T-helper 1 cell treated with Interleukin-12 subunit alpha and Interleukin-12 subunit beta and Interleukin-4 antibody, amounts not matched to agents 30 μg/mL and 1 μg/mL, for 36 hours (primary cell): ENCODE results near the gene EPN3.

Source experiments
- H3K27ac Mint-ChIP-seq: one replicate; pipeline ENCODE4 v1.8.0; 2021; ENCODE audit warnings: mild to moderate bottlenecking, mixed read lengths
- H3K27me3 Mint-ChIP-seq: one replicate; pipeline ENCODE4 v1.8.0; 2021; ENCODE audit warnings: low read depth, mixed read lengths
- H3K36me3 Mint-ChIP-seq: one replicate; pipeline ENCODE4 v1.8.0; 2021; ENCODE audit warnings: low read depth, mixed read lengths
- H3K4me1 Mint-ChIP-seq: one replicate; pipeline ENCODE4 v1.8.0; 2021; ENCODE audit warnings: low read depth, mixed read lengths
- H3K4me3 Mint-ChIP-seq: one replicate; pipeline ENCODE4 v1.8.0; 2021; ENCODE audit warnings: mild to moderate bottlenecking, moderate library complexity, mixed read lengths
- H3K9me3 Mint-ChIP-seq: one replicate; pipeline ENCODE4 v1.8.0; 2021; ENCODE audit warnings: mixed read lengths

The EPN3 gene

GRCh38 chr17:50559674-50560184 is 27.2 kb downstream of the EPN3 start:
- H3K36me3 Mint-ChIP-seq = no peaks in the 10 kb centered on the region
- peaks cover 16% of the 10 kb centered on the region for H3K4me1 Mint-ChIP-seq
- H3K9me3 Mint-ChIP-seq = no peaks in the 10 kb centered on the region
- peak overlapping the region; percentile 73 for H3K4me3 Mint-ChIP-seq
- peaks cover 62% of the 10 kb centered on the region for H3K27me3 Mint-ChIP-seq
- H3K27ac Mint-ChIP-seq = no peak overlapping the region

DNA sequence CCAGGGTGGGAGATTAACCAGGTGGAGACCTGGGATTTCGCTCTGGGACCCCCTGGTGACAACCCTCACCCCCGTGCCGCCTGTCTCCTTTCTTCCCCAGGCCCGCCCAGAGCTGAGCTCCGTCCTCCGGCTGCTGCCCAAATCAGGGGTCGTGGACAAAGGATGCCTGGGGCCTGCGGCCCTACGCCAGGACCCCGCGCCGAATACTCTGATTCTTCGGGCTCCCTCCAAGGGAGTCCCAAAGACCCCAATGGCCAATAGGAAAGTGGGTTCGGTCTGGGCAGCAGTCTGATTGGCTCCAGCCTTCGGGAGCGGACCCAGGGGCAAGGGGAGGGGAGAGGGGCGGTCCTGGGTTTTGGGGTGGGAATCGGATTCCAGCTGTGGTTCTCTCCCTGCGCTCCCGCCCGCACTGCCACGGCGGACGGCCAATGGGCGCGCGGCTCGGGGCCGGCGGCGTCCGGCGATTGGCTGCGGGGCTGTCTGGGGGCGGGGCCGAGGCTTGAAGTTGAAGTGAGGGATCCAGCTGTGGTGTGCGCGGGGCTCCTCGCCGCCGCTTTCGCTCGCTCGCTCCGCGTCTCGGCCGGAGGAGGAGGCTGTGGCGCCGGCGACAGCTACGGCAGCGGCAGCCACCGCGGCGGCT is 27.8 kb downstream of the EPN3 start, which contains the start of gene CACNA1G:
Gene CACNA1G, plus strand, starts transcription at position 531 of the 640 bp plus-strand sequence. CDS start 745 bp downstream, outside the sequence.
- Mint-ChIP-seq H3K27me3 (peaks cover 68% of the 10 kb centered on the region), H3K9me3 (no peaks in the 10 kb centered on the region), H3K36me3 (no peaks in the 10 kb centered on the region), H3K4me3 (peak within 1 kb of the TSS; percentile 73), H3K4me1 (peaks cover 16% of the 10 kb centered on the region), H3K27ac (no peak within 1 kb of the TSS)

DNA sequence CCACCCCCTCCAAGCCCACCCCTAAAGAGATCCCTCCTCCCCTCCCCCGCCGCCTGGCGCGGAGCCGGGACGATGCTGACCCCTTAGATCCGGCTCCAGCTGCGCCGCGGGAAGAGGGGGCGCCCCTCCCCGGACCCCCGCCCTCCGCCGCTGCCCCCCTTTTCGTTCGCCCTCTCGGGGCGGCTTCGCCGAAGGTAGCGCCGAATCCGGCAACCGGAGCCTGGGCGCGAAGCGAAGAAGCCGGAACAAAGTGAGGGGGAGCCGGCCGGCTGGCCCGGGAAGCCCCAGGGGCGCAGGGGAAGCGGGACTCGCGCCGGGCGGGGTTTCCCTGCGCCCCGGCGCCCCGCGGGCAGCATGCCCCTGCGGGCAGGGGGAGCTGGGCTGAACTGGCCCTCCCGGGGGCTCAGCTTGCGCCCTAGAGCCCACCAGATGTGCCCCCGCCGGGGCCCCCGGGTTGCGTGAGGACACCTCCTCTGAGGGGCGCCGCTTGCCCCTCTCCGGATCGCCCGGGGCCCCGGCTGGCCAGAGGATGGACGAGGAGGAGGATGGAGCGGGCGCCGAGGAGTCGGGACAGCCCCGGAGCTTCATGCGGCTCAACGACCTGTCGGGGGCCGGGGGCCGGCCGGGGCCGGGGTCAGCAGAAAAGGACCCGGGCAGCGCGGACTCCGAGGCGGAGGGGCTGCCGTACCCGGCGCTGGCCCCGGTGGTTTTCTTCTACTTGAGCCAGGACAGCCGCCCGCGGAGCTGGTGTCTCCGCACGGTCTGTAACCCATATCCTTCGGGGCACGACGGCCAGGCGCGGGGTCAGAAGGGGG is 28.6 kb downstream of the EPN3 start:
- no peak overlapping the region for H3K27ac Mint-ChIP-seq
- no peaks in the 10 kb centered on the region for H3K9me3 Mint-ChIP-seq
- no peak overlapping the region for H3K4me3 Mint-ChIP-seq
- H3K4me1 Mint-ChIP-seq = peaks cover 16% of the 10 kb centered on the region
- peaks cover 76% of the 10 kb centered on the region for H3K27me3 Mint-ChIP-seq
- no peaks in the 10 kb centered on the region for H3K36me3 Mint-ChIP-seq

DNA sequence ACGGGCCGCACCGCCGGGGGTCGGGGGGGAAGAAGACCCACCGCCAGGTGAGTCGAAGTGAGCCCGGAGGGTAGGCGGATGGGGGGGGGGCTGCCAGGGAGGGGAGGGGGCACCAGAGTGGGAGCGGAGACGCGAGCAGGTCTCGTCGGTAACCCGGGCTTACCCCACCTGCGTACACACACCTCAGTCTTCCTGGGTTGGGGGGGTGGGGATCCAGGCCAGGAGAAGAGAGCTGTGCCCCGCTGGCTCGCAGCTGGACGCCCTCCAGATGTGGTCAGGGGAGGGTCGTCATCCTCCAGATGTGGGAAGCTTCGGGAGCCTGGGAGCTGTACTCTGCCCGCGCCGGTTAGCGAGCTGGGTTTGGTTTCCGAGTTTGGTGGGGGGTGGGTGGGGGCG is 29.2 kb downstream of the EPN3 start:
- Mint-ChIP-seq H3K27me3 (peaks cover 82% of the 10 kb centered on the region), H3K27ac (no peak overlapping the region), H3K4me3 (no peak overlapping the region), H3K36me3 (no peaks in the 10 kb centered on the region), H3K9me3 (no peaks in the 10 kb centered on the region), H3K4me1 (peaks cover 16% of the 10 kb centered on the region)

DNA sequence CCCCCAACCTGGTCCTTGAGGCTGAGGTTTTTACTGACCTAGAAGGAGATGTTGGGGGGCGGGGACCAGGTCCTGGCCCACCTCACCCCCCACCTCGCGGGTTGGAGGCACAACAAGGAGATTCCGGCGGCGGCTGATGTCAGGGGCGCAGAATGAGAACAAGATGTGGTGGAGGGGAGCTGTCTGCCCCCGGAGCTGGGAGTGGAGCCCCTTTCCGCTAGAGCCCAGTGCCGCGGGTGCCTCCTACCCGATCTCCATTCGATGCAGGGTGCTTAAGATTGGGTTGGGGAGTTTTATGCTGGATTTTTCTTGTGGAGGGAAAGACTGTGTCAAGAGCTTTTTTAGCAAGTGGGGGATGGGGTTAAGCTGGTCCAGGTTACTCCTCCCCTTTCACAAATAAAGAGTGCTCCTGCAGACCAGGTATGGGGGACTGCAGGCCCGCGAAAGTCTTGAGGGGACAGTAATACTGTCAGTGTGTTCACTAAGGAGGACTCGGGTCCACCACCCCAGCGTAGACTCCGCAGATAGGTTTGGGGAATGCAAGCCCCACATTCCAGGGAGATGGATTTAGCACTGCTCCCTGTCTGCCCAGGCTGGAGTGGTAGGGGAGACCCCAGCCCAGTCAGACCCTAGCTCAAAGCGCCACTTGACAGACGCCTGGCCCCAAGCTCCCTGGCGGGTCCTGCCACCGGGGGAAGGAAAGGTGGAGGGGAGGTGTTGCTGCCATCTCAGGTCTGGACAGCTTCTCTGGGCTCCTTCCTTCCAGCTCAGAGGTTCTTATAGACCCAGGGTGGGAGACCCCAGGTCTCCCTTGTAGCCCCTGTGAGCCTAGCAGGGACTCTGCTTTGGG is 29.9 kb downstream of the EPN3 start:
- Mint-ChIP-seq H3K36me3 (no peaks in the 10 kb centered on the region), H3K27ac (no peak overlapping the region), H3K27me3 (peaks cover 82% of the 10 kb centered on the region), H3K9me3 (no peaks in the 10 kb centered on the region), H3K4me3 (peak overlapping the region; percentile 55), H3K4me1 (peaks cover 16% of the 10 kb centered on the region)

GRCh38 chr17:50563092-50563511 is 30.6 kb downstream of the EPN3 start:
- H3K36me3 Mint-ChIP-seq = no peaks in the 10 kb centered on the region
- no peak overlapping the region for H3K27ac Mint-ChIP-seq

GRCh38 chr17:50564916-50565315 is 32.4 kb downstream of the EPN3 start:
- H3K27ac Mint-ChIP-seq = no peak overlapping the region
- peaks cover 68% of the 10 kb centered on the region for H3K27me3 Mint-ChIP-seq

More at GRCh38 chr17:50563092-50563511, 30.6 kb downstream of the EPN3 start:
- Mint-ChIP-seq H3K4me3 (no peak overlapping the region), H3K9me3 (no peaks in the 10 kb centered on the region), H3K27me3 (peaks cover 82% of the 10 kb centered on the region), H3K4me1 (peaks cover 16% of the 10 kb centered on the region)

GRCh38 chr17:50565402-50566350 is 33.1 kb downstream of the EPN3 start:
- Mint-ChIP-seq H3K36me3 (no peaks in the 10 kb centered on the region), H3K9me3 (no peaks in the 10 kb centered on the region), H3K4me3 (no peak overlapping the region), H3K27ac (no peak overlapping the region), H3K4me1 (peaks cover 5% of the 10 kb centered on the region), H3K27me3 (peaks cover 64% of the 10 kb centered on the region)

More at GRCh38 chr17:50564916-50565315, 32.4 kb downstream of the EPN3 start:
- no peaks in the 10 kb centered on the region for H3K9me3 Mint-ChIP-seq
- peaks cover 9% of the 10 kb centered on the region for H3K4me1 Mint-ChIP-seq
- H3K36me3 Mint-ChIP-seq = no peaks in the 10 kb centered on the region
- H3K4me3 Mint-ChIP-seq = no peak overlapping the region

DNA sequence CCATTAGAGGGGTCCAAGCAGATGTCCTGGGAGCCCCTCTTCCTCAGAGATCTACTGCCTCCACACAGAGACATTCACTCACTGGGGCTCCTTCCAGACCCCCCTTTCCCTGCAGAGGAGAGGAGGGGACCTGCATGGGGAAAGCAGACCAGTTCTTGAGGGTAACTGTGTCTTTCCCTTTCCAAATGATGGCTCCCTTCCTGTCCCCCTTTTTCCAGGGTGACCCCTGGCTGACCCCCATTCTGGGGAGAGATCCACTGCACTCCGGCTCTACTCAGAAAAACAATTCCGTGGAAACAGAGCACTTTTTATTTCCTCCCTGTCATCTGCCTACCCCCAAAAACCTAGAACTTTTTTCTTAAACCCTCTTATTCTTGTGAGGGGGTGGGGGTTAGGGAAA is 34.4 kb downstream of the EPN3 start:
- Mint-ChIP-seq H3K4me1 (peaks cover 5% of the 10 kb centered on the region), H3K9me3 (no peaks in the 10 kb centered on the region), H3K27me3 (peaks cover 64% of the 10 kb centered on the region)

GRCh38 chr17:50568659-50569058 is 36.1 kb downstream of the EPN3 start:
- Mint-ChIP-seq H3K4me1 (no peaks in the 10 kb centered on the region), H3K4me3 (no peak overlapping the region), H3K27ac (no peak overlapping the region), H3K27me3 (peaks cover 47% of the 10 kb centered on the region), H3K9me3 (no peaks in the 10 kb centered on the region), H3K36me3 (no peaks in the 10 kb centered on the region)

More for the DNA sequence above, 34.4 kb downstream of the EPN3 start:
- Mint-ChIP-seq H3K27ac (no peak overlapping the region), H3K36me3 (no peaks in the 10 kb centered on the region), H3K4me3 (no peak overlapping the region)

DNA sequence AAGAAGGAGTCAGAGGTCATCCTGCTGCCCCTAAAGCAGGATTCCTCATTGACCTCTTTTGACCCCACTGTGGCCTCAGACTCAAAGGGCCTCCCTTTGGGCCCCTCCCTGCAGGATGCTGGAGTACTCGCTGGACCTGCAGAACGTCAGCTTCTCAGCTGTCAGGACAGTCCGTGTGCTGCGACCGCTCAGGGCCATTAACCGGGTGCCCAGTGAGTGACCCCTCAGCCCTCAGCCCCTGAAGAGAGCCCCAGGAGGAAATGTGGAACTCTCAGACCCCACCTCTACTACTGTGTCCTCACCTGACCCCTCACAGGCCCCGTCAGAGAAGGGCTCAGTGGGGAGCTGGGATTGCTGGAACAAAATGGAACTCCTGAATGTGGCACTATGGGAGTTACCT is 37.1 kb downstream of the EPN3 start:
- Mint-ChIP-seq H3K4me3 (no peak overlapping the region), H3K36me3 (no peaks in the 10 kb centered on the region), H3K27me3 (peaks cover 37% of the 10 kb centered on the region), H3K9me3 (no peaks in the 10 kb centered on the region), H3K27ac (no peak overlapping the region), H3K4me1 (no peaks in the 10 kb centered on the region)

GRCh38 chr17:50570032-50570431 is 37.5 kb downstream of the EPN3 start:
- no peaks in the 10 kb centered on the region for H3K36me3 Mint-ChIP-seq
- no peak overlapping the region for H3K27ac Mint-ChIP-seq
- peaks cover 33% of the 10 kb centered on the region for H3K27me3 Mint-ChIP-seq
- H3K4me3 Mint-ChIP-seq = no peak overlapping the region
- no peaks in the 10 kb centered on the region for H3K9me3 Mint-ChIP-seq
- no peaks in the 10 kb centered on the region for H3K4me1 Mint-ChIP-seq

- Mint-ChIP-seq H3K4me3 (no peak overlapping the region), H3K36me3 (no peaks in the 10 kb centered on the region), H3K27me3 (peaks cover 28% of the 10 kb centered on the region), H3K4me1 (no peaks in the 10 kb centered on the region), H3K27ac (no peak overlapping the region), H3K9me3 (no peaks in the 10 kb centered on the region)
Observed at GRCh38 chr17:50570528-50570927, 38.0 kb downstream of the EPN3 start.
